ENCODE results near the gene SAMD3. TPM values are rescaled to one million over a fixed set of nuclear protein-coding genes. Genes with fewer than 3 reads are reported as not detected.
"Not testable (repeated sequence)": the region's sequence is repeated elsewhere in the genome, so short reads cannot be mapped to it uniquely, and the experiment has no call there.

SAMD3 gene
- total RNA-seq, 2 experiments from 2014 or later: 4.6 to 4.7 TPM

- POLR2A ChIA-PET: no interaction called here
- CTCF ChIA-PET: interaction anchor here (1.4 to 1.5 kb wide), 2 partner anchors 38 kb away, joined by 3 to 5 read pairs; no protein-coding TSS in a partner anchor
These were observed 37.1 kb downstream of the SAMD3 start for GRCh38 chr6:130185658-130186057.

DNA sequence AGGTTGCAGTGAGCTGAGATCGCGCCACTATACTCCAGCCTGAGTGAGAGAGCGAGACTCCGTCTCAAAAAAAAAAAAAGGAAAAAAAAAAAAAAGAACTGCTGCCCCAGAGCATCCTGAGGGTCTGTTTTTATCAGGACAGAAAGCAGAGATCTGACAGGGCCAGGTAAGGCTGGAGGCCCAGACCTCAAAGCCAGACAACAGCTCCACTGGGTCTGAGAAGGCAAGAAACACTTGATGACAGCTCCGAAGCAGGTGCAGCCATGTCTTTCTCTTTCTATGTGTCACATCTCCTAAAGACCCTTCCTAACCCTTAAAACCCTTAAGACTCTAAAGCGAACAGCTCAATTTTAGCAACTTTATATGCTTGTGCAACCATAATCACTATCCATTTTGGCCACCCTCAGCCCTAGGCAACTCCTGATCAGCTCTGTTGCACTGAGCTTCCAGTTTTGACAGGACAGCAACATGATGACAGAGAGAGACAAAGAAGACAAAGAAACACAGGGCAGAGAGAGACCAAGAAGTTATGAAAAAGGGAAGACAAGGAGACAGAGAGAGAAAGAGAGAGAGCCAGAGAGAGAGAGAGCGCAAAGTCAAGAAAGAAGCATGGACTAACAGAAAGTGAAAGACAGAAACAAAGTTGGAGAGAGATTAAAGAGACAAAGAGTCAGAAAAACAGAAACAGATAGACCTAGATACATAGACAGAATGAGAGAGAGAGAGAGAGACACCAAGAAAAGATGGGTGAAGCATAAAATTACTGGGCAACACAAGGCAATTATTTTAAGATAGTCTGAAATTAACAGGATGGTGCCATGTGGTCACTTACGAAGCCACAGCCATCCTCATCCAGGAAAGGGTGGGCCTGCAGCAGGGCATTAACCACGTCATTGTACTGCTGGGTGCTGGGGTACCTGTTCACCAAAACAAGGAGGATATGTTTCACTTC is 39.2 kb downstream of the SAMD3 start:
- CTCF ChIA-PET: interaction anchor here (0.7 to 1.0 kb wide), 2 partner anchors 22 to 135 kb away, joined by 3 to 4 read pairs; no protein-coding TSS in a partner anchor
- POLR2A ChIA-PET: interaction anchor here (0.7 to 0.9 kb wide), 4 partner anchors 28 to 519 kb away, joined by 3 to 5 read pairs (median 4); no protein-coding TSS in a partner anchor

GRCh38 chr6:130182466-130182865 is 40.3 kb downstream of the SAMD3 start:
- CTCF ChIA-PET: interaction anchor here (1.0 kb wide), 1 partner anchor 23 kb away, joined by 3 read pairs; no protein-coding TSS in a partner anchor
- POLR2A ChIA-PET: interaction anchor here (0.7 kb wide), 2 partner anchors 44 to 520 kb away, joined by 3 to 4 read pairs; no protein-coding TSS in a partner anchor

DNA sequence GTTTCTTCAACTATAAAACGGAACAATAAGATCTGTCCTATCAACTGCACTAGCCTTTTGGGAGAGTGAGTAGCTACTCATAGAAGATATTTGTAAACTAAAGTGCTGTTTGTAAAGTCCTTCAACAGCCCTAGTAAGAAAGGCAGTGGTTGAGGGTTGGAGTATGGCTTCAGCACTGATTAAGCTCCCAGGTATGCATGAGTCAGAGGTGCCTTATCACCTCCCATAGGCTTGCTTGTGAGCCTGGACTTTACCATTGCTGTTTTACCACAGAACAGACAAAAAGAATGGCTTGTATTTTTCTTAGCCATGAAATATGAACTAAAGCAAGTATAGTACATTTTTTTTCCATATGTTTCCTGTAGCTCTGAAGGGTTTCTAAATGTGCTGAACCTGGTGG is 44.1 kb downstream of the SAMD3 start:
- ChIA-PET CTCF (interaction anchor here (0.7 kb wide), 1 partner anchor 35 kb away, joined by 3 read pairs; no protein-coding TSS in a partner anchor), POLR2A (no interaction called here)

- ChIA-PET CTCF (no interaction called here), POLR2A (no interaction called here)
These were observed 46.4 kb downstream of the SAMD3 start for GRCh38 chr6:130176378-130176777.

- POLR2A ChIA-PET, CTCF ChIA-PET: not testable (repeated sequence)
These were observed 49.3 kb downstream of the SAMD3 start for GRCh38 chr6:130173377-130174004.

GRCh38 chr6:130170160-130170559 is 52.6 kb downstream of the SAMD3 start:
- POLR2A ChIA-PET, CTCF ChIA-PET: not testable (repeated sequence)

GRCh38 chr6:130167655-130168054 is 55.1 kb downstream of the SAMD3 start:
- POLR2A ChIA-PET: no interaction called here
- CTCF ChIA-PET: no interaction called here

- POLR2A ChIA-PET: no interaction called here
- CTCF ChIA-PET: no interaction called here
These were observed 58.5 kb downstream of the SAMD3 start for GRCh38 chr6:130164251-130164650.

DNA sequence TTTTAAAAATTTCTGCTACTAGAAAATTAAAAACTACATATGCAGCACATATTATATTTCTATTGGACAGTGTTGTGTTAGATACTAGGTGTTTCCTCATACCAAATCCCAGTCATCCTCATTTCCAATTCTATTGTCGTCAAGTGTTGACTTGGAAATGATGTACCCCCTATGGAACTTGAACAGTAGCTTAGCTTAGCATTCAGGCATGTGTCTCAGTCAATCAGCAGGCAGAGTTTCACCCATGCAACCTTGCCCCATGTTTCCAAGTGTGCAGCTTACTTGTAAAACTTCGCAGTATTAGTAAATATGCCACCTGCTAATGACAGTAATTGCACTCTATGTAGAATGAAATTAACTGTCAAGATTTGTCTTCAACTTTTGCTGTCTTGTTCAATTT is 59.5 kb downstream of the SAMD3 start:
- POLR2A ChIA-PET: no interaction called here
- CTCF ChIA-PET: no interaction called here

GRCh38 chr6:130162421-130162820 is 60.3 kb downstream of the SAMD3 start:
- CTCF ChIA-PET: no interaction called here
- POLR2A ChIA-PET: no interaction called here

GRCh38 chr6:130161683-130162404 is 60.9 kb downstream of the SAMD3 start:
- POLR2A ChIA-PET: interaction anchor here (0.6 kb wide), 1 partner anchor 1084 kb away, joined by 3 read pairs; no protein-coding TSS in a partner anchor
- CTCF ChIA-PET: no interaction called here

- ChIA-PET POLR2A (no interaction called here), CTCF (no interaction called here)
These were observed 62.8 kb downstream of the SAMD3 start for GRCh38 chr6:130159956-130160355.

GRCh38 chr6:130158548-130158947 is 64.2 kb downstream of the SAMD3 start:
- ChIA-PET CTCF (no interaction called here), POLR2A (no interaction called here)

DNA sequence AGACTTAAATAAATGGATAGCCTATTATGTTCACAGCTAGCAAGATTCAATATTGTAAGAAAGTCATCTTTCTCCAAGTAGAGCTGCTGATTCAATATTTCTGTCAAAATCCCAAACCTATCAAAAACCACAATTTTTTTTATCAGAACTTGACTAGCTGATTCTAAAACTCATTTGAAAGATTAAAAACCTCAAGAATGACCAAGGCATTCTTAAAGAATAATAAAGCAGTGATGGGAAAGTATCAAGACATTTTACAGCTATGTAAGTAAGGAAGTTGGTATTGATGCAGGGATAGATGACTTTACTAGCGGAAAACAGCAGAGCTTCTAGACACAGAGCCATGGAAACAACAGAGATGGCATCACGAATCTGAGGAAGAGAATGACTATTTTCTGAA is 64.7 kb downstream of the SAMD3 start:
- CTCF ChIA-PET: no interaction called here
- POLR2A ChIA-PET: no interaction called here

GRCh38 chr6:130156908-130157307 is 65.8 kb downstream of the SAMD3 start:
- CTCF ChIA-PET: interaction anchor here (0.5 kb wide), 1 partner anchor 221 kb away, joined by 3 read pairs; no protein-coding TSS in a partner anchor
- POLR2A ChIA-PET: no interaction called here

DNA sequence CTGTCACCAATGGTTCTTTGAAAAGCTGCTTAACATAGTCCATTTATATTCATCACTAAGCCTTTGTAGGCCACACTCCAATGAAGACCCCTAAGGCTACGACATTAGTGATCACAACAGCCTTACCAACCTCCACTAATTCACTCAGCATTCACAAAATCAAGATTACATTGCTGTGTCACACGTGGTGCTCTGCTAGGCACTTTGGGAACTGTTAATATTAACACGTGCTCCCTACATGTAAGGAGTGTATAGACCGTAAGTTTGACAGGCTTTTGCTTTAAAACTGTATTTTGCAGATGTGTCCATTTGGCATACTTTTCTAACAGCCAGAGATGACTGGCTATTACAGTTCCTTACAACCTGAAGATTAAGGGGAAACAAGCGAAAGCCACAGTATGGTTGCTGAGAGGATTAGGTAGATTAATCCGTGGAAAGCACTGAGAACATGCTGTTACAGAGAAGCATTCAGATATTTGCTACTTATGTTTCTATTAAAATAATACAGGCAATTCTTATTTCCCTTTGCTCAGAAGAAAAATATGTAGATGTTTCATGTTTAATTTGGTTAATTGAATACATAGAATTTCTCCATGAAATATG is 69.7 kb downstream of the SAMD3 start:
- CTCF ChIA-PET: no interaction called here
- POLR2A ChIA-PET: no interaction called here

- POLR2A ChIA-PET: interaction anchor here (0.7 kb wide), 1 partner anchor 126 kb away, joined by 7 read pairs; no protein-coding TSS in a partner anchor
- CTCF ChIA-PET: no interaction called here
These were observed 71.8 kb downstream of the SAMD3 start for GRCh38 chr6:130150906-130151305.

DNA sequence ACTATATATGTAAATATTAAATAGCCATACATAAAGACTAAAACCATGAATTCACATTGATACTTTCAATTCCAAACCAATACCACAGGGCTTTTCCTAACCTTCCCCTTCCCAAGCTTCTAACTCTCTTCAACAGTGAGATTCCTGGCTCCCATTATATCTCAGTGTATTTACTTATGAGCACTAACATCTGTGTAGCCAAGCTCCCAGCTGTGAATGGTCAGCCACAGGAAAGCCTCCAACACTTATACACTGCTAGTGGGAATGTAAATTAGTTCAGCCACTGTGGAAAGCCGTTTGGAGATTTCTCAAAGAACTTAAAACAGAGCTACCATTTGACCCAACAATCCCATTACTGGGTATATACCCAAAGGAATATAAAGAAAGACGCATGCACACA is 73.7 kb downstream of the SAMD3 start:
- POLR2A ChIA-PET: not testable (repeated sequence)
- CTCF ChIA-PET: interaction anchor here (0.5 kb wide), 1 partner anchor 33 kb away, joined by 4 read pairs; no protein-coding TSS in a partner anchor

DNA sequence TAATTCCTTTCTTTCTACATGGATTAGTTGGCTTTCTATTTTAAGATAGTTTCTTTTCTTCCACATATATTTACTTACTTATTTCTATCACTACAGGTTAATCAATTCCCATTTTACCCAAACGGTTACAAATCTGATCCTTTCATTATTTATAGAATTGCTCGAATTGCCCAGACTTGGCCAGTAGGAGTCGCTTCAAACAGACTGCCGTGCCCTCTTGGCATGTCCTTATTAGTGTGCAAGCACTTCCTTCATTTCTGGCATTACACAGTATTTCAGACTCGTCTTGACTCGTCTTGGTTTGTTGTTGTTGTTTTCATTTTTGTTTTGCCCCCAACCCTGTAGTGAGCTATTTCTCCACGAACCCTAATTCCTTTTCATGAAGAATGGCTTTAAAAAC is 74.6 kb downstream of the SAMD3 start:
- CTCF ChIA-PET: no interaction called here
- POLR2A ChIA-PET: no interaction called here
